Ramos (cell line): Measurements from ENCODE around the gene IRAK3.
"Not testable (repeated sequence)": the region's sequence is repeated elsewhere in the genome, so short reads cannot be mapped to it uniquely, and the experiment has no call there.

Source experiments
- in situ Hi-C: fragments of 300-500 bp; cut with MboI; formaldehyde crosslinking; loops from one replicate; pipeline ENCODE4 v1.14.3; 2022; ENCODE audit warnings: low sequenced_read_pairs; ENCODE audit not compliant: unreplicated experiment

The IRAK3 gene

DNA sequence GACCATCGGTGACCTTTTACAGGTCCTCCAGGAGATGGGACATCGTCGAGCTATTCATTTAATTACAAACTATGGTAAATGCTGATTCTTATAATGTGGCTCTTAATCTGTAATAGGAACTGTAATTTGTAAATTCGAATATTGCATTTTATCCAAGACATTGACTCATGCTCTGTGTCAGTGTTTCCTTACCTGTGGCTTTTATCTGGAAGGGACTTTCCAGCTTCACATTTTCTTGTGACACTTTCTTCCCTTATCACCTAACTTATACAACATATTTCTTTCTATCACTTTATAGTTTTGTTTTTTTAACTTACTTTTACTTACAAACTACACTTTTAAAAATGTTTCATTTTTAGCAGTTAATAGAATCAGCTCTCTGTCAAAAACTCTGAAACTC is 14.8 kb downstream of the IRAK3 start:
- in situ Hi-C loops: no loop called here

DNA sequence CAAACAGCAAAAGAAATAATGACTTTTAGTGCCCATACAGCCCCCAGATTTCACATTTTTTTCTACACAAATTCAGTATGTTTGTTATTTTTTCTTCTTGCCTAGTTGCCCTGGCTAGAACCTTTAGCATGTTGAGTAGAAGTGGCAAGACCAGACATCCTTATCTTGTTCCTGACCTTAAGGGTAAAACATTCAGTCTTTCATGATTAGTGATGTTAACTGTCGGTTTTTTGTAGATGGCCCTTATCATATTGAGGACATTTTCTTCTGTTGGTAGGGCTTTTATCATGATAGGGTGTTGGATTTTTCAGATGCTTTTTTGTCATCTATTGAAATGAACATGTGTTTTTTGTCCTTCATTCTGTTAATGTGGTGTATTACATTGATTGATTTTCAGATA is 17.1 kb downstream of the IRAK3 start:
- in situ Hi-C loops: no loop called here

DNA sequence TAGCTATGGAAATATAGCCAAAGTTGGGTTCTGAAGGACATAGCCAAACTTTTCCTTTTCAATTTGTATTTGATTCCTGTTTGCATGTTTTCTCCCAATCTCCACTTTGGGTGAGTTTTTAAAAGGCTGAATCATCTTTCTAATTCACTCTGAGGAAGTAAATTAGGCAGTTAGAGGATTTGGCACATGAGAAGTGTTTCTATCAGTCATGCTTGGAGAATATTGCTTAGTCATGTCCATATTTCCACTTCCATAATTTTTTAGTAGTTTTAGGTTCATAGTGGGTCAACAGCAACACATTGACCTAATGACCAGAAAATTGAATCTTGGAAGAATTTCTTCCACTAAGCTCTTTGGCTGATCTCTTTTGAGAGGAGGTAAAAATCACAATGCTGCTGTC is 21.8 kb downstream of the IRAK3 start:
- in situ Hi-C loops: no loop called here

DNA sequence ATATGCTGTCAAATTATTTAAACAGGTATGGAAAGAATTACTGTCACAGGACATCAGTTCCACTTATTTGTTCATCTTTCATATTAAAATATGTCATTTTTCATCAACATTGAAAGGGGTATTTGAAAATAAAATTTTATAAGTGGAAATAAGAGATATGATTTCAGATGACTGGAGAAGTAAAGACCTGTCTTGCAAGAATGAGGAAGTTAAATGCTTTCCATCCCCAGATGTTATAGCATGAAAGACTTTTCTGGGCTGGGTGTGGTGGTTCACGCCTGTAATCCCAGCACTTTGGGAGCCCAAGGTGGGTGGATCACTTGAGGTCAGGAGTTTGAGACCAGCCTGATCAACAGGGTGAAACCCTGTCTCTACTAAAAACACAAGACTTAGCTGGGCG is 22.6 kb downstream of the IRAK3 start:
- in situ Hi-C loops: not testable (repeated sequence)

DNA sequence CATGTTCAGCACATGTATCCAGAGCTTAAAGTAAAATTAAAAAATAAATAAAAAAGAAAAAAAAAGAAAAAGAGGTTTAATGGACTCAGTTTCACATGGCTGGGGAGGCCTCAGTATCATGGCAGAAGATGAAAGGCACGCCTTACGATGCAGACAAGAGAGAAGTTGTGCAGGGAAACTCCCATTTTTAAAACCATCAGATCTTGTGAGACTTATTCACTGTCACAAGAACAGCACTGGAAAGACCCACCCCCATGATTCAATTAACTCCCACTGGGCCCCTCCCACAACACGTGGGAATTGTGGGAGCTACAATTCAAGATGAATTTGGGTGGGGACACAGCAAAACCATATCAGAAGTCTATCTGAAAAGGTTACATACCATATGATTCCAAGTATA is 24.0 kb downstream of the IRAK3 start:
- in situ Hi-C loops: not testable (repeated sequence)

DNA sequence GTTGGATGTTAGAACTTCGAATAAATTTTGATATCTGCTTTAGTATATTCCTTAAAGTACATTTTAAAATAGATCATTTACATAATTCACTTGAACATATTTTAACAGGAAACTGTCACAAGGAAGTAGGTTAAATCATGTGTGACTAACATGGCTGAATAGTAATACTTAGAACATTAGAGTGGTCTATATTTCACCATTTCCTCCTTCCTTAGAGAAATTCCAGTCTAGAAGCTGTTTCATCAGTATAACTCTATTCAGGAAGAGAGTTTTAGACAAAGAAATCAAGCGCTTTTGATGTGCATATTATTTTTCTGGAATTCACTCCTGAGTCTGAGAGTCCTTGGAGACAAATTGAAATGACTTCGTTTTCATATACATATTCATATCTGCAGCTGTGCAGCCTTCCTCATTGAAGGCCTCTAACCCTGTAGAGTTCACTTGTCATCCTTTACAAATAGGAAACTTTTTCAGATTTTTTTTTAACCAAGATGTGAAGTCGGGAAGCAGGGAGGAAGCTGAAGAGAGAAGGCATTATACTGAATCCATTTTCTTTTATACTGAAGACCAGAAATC is 28.4 kb downstream of the IRAK3 start:
- in situ Hi-C loops: no loop called here

DNA sequence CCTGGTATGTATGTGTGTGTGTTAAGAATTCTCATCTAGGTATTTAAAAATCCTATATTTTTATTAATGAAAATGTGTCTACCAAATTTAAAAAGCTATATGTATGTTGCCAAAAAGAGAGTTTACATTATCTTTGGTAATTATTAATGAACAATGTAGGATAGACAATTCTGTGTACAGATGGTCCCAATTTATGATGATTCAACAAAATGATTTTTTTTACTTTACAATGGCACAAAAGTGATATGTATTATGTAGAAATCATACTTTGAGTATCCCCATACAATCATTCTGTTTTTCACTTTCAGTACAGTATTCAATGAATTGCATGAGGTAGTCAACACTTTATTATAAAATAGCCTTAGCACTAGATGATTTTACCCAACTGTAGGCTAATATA is 39.4 kb downstream of the IRAK3 start:
- in situ Hi-C loops: no loop called here

DNA sequence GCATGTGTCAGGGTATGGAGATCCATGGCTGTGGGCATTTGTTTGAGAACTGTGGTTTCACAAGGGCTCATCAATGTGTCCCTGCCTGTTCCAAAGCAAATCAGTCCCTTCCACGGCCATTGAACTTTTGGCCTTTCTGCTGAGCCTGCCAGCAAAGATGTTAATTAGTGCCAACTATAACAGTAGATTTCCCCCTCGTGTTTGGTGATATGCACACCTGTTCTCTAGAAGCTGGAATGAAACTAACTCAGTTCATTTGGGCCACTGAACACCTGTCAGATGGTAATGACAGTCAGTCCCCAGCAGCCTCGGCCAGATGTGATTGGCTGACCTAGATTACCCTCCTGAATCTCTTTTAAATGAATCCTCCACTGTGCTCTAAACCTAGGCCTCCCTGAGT is 43.2 kb downstream of the IRAK3 start:
- in situ Hi-C loops: no loop called here

DNA sequence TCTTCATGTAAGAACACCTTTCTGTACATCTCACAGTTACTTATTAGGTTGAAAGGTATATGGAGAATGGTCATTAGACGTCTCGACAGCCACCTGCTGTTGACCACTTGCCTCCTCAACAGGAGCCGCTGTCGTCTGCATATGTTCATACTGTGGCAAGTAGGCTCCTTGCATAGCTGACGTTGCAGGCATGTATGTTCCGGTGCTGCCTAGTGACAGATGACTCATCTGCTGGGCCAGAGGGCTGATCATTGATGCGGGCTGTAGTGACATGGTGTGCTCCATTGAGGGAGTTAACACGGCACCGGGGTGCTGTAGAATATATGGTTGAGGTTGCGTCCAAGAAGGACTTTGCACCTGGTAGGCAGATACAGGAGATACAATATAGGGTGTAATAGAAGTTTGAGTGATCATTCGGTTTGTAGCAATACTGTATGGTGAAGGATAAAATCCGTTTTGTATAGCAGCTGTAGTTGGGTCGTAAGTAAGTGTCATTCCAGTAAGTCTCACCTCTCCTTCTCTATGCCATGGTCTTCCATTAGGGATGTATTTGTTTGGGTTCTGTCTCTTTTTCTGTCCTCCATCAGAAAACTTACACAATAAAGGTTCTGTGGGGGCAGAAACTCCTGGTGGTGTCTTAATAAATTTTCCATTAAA is 45.2 kb downstream of the IRAK3 start:
- in situ Hi-C loops: not testable (repeated sequence)

DNA sequence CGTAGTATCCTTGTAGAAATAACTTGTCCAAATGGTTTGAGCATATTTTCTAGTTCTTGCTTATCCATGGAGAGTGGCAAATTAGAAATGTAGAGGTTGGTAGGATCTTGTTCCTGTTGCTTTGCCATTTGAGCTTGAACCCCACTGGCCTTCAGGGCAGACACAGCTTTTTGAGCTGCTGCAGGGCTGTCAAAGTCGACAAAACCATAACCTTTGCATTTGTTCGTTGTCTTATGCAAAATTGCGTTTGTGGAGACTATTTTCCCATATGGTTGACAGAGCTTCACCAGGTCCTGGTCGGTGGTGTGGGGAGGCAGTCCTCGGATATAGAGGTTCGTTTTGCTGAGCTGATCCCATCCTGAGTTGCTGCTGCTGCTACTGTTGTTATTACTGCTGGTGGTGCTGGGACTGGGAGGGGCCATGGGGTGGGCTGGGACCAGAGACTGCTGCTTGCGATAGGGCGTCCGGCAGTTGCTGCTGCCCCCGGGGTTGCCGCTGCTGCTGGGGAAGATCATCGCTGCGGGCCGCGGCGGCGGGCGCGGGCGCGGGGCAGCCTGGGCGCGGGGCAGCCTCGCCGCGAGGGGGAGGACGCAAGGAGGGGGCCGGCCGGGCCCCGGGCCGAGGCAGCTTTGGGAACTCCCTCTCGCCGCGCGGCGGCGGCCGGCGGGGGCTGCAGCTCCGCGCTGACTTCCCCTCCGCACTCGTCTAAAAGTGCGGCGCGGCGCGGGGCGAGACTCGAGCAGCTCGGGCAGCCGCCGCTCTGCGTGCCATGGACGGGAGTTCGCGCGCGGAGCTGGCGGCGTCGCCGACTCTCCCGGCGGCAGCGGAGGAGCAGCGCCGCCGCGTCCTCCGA is 46.0 kb downstream of the IRAK3 start:
- in situ Hi-C loops: not testable (repeated sequence)

DNA sequence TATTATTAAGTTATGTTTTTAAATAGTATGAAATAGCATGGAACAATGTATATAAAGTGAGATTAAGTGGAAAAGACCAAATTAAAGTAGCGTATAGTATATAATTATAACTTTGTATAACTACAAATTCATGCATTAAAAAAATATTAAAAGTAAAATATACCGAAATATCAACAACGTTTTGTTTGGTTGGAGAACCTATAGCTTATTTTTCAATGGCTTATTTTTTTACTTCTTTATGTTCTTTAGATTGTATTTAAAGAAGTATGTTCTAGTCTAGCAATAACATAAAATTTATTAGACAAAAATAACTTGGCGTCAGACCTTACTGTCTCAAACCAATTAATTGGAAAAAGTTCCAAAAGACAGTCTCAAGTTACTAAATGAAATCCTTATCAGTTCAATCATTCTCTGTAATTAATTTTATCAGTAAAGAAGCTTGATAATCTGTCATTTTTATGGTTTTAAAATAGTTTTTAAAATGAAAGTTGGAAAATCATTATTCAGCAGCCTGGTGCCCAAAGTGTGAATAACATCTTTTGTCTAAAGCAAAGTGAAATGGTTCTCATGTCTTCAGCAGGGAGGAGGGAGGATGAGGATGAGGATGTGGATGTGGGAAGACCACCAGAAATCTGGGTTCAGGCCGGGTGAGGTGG is 46.7 kb downstream of the IRAK3 start:
- in situ Hi-C loops: no loop called here

DNA sequence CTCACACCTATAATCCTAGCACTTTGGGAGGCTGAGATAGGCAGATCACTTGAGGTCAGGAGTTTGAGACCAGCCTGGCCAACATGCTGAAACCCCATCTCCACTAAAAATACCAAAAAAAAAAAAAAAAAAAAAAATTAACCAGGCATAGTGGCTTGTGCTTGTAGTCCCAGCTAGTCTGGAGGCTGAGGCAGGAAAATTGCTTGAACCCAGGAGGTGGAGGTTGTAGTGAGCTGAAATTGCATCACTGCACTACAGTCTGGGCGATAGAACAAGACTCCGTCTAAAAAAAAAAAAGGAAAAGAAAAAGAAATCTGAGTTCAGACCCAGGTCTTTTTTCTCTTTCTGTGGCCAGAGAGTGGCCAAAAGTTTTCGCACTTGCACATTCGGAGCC is 47.3 kb downstream of the IRAK3 start:
- in situ Hi-C loops: not testable (repeated sequence)

DNA sequence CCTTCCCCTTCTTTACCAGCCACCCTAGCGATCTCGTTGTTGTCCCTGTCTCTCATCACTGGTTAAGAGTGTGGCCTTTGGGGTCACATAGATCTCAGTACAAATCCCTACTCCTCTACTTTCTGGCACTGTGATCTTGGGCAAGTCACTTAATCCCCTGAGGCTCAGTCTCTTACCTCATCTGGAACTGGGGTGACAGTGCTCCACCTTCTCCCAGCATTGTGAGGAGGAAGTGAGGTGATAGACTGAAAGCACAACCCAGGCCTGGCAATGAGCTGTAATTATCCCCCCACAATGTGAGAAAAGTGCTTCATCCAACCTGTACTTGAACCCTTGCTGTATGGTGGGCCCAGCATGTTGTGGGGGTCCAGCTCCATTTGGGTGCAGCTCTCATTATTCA is 48.0 kb downstream of the IRAK3 start:
- in situ Hi-C loops: no loop called here

DNA sequence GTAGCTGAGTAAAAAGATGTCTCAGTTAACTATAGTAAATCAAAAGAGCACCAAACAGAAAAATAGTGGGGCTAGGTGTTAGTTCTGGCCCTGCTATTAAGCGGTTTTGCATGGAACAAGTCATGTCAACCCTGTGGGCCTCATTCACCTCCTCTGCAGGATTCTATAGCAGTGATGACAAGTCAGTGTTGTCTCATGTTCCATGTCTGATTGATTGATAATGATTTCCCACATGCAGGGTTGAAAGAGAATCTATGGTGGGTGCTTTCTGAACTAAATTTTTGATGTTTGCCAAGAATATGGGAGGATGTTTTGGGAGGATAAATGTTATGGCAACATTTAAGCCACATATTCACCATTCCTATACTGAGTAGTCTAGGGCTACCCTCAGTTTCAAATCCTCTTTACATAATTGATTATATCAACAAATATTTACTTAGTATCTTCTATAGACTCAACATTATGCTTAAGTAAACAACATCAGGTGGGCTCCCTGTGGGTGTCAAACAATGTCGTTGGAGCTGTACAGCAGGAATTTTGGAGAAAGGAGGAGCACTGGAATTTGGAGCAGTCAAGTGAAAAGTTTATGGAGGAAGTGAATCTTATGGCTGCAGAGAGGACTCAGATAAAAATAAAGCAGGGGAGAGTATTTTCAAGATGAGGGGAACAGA is 48.6 kb downstream of the IRAK3 start:
- in situ Hi-C loops: no loop called here

DNA sequence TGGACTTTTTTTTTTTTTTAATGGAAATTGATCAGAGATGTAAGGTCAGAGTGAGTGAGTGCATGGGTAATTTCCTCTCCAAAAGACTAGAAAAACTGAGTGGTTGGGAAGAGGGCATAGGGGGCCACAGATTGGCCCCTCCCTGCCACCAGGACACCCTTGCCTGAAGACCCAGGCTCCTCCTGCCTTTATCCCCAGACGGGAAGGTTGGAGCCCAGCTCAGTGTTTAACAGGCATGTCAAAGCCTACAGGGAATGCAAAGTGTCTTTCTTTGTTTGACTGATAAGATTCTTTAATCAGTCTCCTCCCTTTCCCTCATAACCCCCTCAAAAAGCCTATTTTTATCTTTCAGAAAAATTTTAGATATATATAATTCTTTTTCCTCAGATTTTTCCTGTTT is 50.3 kb downstream of the IRAK3 start:
- in situ Hi-C loops: no loop called here

DNA sequence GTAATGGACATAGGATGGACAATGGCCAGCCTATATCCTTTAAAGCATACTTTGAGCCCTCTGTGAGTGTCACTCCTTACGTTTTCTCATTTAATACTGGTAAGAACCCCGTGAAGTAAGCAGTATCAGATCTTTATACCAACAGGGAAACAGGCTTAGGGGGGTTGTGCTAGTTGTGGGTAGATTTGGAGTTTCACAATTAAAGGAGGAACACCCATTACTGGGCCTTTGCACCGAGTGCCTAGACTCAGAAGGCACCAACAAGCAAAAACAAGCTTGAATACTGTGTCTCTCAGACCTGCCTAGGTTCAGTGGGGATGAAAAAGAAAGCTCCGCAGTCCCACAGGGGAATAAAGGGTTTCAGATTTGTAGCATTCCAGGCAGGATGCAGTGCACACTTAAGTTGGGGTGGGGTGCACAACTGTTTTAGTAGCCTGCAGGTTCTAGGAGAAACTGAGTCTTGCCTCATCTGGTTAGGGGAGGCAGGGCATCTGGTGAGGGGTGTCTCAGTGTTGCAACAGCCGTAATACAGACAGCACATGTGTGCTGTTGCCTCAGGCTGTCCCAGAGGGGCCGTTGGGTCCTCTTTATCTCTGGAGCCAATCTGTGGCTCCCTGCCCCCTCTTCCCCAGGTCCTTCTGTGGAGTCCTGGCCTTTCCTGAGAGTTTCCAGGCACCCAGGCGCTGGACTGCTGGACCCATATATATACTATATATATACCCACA is 51.2 kb downstream of the IRAK3 start:
- in situ Hi-C loops: no loop called here

DNA sequence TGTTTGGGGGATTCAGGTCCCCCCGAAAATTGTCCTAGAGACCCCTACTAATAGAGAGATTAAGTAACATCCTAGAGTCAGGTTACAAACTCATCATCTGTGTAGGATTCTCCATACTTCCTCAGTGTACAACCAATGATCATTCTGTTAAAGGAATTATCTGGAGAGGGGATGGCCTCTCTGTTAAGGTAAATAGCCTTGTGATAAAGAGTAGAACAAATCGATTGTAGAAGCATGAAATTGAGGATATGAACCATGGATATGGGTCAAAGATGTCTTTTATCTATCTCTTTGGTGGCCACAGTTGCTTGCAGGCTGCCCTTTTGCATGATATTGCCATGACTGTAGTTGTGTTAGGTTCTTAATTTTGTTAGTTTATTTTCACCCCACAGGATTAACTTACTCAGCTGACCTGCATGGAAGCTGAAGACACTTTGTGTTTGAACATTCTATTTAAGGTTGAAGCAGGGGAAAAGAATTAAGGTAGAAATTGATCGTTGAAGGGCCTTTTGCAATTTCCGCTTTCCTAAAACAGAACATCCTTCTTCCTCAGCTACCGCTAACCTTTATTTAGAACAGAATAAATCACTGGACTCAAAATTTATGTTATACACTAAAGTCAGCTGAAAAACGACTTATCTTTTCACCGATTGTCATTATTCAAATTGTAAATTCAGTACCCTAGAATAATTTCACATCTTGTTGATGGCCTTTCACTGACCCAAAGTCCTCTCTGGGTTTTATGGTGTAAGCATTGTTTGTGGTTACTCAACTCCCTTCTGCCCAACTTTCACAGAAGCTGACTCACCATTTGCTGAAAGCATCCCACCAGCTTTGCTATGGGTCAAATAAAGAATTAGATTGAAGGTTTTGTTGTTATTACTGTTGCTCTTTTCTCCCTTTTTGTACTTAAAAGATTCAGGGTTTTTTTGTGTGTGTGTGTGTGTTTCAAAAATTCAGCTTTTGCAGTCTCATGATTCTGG is 52.3 kb downstream of the IRAK3 start:
- in situ Hi-C loops: no loop called here

DNA sequence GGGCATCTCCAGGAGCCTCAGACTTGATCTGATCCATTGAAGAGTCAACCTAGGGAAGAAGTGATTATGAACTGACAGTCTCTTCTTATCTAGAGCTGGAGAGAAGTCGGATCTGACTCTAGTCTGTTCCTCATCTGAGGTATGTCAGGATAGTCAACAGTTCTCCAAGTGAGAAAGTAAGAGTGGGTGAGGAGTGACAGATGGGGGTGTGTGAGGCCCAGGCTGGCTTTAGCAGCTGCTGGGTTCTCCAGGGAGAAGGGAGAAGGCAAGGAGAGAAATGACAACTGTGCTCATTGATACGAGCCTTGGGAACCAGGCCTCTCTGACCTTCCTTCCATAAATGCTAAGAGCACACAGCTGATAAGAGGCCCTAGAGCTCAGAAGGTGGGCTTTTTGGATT is 53.3 kb downstream of the IRAK3 start:
- in situ Hi-C loops: no loop called here

DNA sequence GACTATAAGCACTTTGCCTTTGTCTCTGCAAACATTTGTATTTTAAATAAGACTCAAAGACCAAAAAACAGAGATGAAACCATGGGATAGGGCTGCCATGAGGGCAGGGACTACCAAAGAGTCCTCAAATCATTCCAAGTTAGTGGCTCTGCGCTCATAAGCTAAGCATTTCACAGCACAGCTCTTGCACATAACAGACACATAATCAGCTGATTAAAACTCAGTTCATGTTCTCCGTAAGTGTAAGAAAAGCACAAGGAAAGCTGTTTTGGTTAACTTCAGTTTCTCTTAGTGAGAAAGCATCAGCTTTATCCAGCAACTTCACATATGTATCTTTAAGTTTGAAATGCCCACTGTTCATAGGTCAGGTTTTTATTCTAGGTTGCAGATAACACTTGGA is 54.9 kb downstream of the IRAK3 start:
- in situ Hi-C loops: no loop called here
